ENCODE results near the gene ASIC4.

- TF ChIP-seq, protein P1, sequence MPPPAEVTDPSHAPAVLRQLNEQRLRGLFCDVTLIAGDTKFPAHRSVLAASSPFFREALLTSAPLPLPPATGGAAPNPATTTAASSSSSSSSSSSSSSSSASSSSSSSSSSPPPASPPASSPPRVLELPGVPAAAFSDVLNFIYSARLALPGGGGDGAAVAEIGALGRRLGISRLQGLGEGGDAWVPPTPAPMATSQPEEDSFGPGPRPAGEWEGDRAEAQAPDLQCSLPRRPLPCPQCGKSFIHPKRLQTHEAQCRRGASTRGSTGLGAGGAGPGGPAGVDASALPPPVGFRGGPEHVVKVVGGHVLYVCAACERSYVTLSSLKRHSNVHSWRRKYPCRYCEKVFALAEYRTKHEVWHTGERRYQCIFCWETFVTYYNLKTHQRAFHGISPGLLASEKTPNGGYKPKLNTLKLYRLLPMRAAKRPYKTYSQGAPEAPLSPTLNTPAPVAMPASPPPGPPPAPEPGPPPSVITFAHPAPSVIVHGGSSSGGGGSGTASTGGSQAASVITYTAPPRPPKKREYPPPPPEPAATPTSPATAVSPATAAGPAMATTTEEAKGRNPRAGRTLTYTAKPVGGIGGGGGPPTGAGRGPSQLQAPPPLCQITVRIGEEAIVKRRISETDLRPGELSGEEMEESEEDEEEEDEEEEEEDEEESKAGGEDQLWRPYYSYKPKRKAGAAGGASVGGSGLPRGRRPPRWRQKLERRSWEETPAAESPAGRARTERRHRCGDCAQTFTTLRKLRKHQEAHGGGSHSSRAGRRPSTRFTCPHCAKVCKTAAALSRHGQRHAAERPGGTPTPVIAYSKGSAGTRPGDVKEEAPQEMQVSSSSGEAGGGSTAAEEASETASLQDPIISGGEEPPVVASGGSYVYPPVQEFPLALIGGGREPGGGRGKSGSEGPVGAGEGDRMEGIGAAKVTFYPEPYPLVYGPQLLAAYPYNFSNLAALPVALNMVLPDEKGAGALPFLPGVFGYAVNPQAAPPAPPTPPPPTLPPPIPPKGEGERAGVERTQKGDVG (CRISPR knock-in tag; IDR thresholded peaks at IDR 0.05; ENCODE audit: borderline replicate concordance): no peak
- no peak for TF ChIP-seq POLR2A (IDR thresholded peaks at IDR 0.05; ENCODE audit: insufficient read depth in 1 of 2, low read depth in 2 of 2, low read length in 2 of 2)
- no peak for TF ChIP-seq ETV6 (CRISPR knock-in tag; conservative IDR thresholded peaks at IDR 0.05)
- TF ChIP-seq FOXM1 (CRISPR knock-in tag; IDR thresholded peaks at IDR 0.05): no peak
- TF ChIP-seq ZNF891 (CRISPR knock-in tag; IDR thresholded peaks at IDR 0.05): no peak
- no peak for TF ChIP-seq ZNF691 (CRISPR knock-in tag; IDR thresholded peaks at IDR 0.05; ENCODE audit: borderline replicate concordance, low read depth)
- no peak for TF ChIP-seq ZBTB33 (CRISPR knock-in tag; IDR thresholded peaks at IDR 0.05)
- TF ChIP-seq CBX2 (IDR thresholded peaks at IDR 0.05; ENCODE audit: low read depth, low read length): no peak
- no peak for TF ChIP-seq CBX2 (CRISPR knock-in tag; IDR thresholded peaks at IDR 0.05; ENCODE audit: low read depth)
Observed at GRCh38 chr2:219524817-219525216, 10.5 kb downstream of the ASIC4 start.

All from HepG2 (cell line).